ENCODE measurements around the gene NCLN.
A peak's percentile ranks its signal among the peaks of the same experiment; 100 is the strongest.

Gene NCLN

DNA sequence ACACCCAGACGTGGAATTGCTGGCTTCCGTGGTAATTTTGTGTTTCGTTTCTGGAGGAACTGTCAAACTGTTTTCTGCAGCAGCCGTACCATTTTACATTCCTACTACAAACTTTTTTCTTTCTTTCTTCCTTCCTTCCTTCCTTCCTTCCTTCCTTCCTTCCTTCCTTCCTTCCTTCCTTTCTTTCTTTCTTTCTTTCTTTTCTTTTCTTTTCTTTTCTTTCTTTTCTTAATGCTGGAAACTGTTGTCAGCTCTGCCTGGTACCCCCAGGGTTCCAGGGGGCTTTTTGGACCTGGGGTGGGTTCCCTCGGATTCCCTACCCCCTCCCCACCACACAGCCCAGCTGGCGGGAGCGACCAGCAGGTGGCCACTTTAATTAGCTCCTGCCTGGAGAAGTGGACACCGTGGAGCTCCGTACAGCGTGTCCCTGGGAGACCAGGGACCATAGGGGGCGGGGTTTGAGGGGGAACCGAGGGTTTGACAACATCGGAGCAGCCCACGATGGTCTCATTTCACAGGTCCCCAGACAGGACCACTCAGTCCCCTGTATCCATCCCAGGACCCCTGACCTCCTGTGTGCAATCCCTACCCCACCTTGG lies 63.1 kb downstream of the NCLN start:
- Histone ChIP-seq H3K9me3 (ENCODE audit: insufficient read depth, low read length) (peaks cover 7% of the 10 kb centered on the region; the same call in 1 of the 2 replicates), H3K36me3 (ENCODE audit: insufficient read depth, insufficient read length, low read length) (no peaks in the 10 kb centered on the region), H3K9ac (ENCODE audit: insufficient read length, low read depth) (no peak overlapping the region), H3K27me3 (ENCODE audit: insufficient read depth, insufficient read length) (no peaks in the 10 kb centered on the region), H3K4me1 (ENCODE audit: insufficient read depth, insufficient read length) (peaks cover 3% of the 10 kb centered on the region), H3K4me3 (ENCODE audit: insufficient read length, low read depth) (no peak overlapping the region)
- no peak for TF ChIP-seq SUZ12 (IDR thresholded peaks at IDR 0.05; ENCODE audit: extremely low read depth, insufficient read depth, insufficient read length)
- DNase-seq (ENCODE audit: low read depth, low spot score): no peak

- H3K4me3 ChIP-seq (ENCODE audit: insufficient read length, low read depth): no peak overlapping the region
- H3K36me3 ChIP-seq (ENCODE audit: insufficient read depth, insufficient read length, low read length): no peaks in the 10 kb centered on the region
- DNase-seq (ENCODE audit: low read depth, low spot score): no peak
- no peak for TF ChIP-seq YY1 (IDR thresholded peaks at IDR 0.05; ENCODE audit: insufficient read depth, insufficient read length)
- no peak for TF ChIP-seq SUZ12 (IDR thresholded peaks at IDR 0.05; ENCODE audit: extremely low read depth, insufficient read depth, insufficient read length)
- TF ChIP-seq ZNF274 (IDR thresholded peaks at IDR 0.05; ENCODE audit: low read depth, low read length): no peak
- peaks cover 3% of the 10 kb centered on the region for H3K4me1 ChIP-seq (ENCODE audit: insufficient read depth, insufficient read length)
- no peak overlapping the region for H3K9ac ChIP-seq (ENCODE audit: insufficient read length, low read depth)
- no peaks in the 10 kb centered on the region for H3K27me3 ChIP-seq (ENCODE audit: insufficient read depth, insufficient read length)
- peaks cover 7% of the 10 kb centered on the region; the same call in 1 of the 2 replicates for H3K9me3 ChIP-seq (ENCODE audit: insufficient read depth, low read length)
These were observed 63.7 kb downstream of the NCLN start for GRCh38 chr19:3249408-3249807.

- H3K36me3 ChIP-seq (ENCODE audit: insufficient read depth, insufficient read length, low read length): no peaks in the 10 kb centered on the region
- H3K9me3 ChIP-seq (ENCODE audit: insufficient read depth, low read length): peaks cover 7% of the 10 kb centered on the region; the same call in 1 of the 2 replicates
- no peak for DNase-seq (ENCODE audit: low read depth, low spot score)
- no peak for TF ChIP-seq ZNF274 (IDR thresholded peaks at IDR 0.05; ENCODE audit: low read depth, low read length)
- no peak for TF ChIP-seq SUZ12 (IDR thresholded peaks at IDR 0.05; ENCODE audit: extremely low read depth, insufficient read depth, insufficient read length)
- no peak for TF ChIP-seq YY1 (IDR thresholded peaks at IDR 0.05; ENCODE audit: insufficient read depth, insufficient read length)
- no peak overlapping the region for H3K9ac ChIP-seq (ENCODE audit: insufficient read length, low read depth)
- H3K4me3 ChIP-seq (ENCODE audit: insufficient read length, low read depth): no peak overlapping the region
- peaks cover 3% of the 10 kb centered on the region for H3K4me1 ChIP-seq (ENCODE audit: insufficient read depth, insufficient read length)
- no peaks in the 10 kb centered on the region for H3K27me3 ChIP-seq (ENCODE audit: insufficient read depth, insufficient read length)
These were observed 64.9 kb downstream of the NCLN start for GRCh38 chr19:3250675-3251074.

DNA sequence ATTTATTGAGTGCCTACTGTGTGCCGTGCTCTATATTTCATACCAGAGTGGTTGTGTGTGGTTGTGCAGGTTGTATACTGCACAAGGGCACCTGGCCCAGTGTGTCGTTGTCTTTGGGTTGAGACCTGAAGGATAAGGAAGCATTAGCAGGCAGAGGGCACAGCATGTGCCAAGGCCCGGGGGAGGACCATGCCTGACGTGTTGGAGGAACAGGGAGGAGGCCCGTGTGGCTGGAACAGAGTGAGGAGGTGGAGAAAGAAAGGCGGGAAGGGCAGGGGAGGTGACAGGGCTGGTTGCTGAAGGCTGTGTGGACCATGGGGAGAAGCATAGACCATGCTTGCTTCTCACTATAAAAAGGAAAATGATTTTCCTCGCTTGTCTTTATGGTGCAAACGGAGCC lies 65.5 kb downstream of the NCLN start:
- TF ChIP-seq ZNF274 (IDR thresholded peaks at IDR 0.05; ENCODE audit: low read depth, low read length) (no peak), SUZ12 (IDR thresholded peaks at IDR 0.05; ENCODE audit: extremely low read depth, insufficient read depth, insufficient read length) (no peak), YY1 (IDR thresholded peaks at IDR 0.05; ENCODE audit: insufficient read depth, insufficient read length) (no peak)
- Histone ChIP-seq H3K36me3 (ENCODE audit: insufficient read depth, insufficient read length, low read length) (no peaks in the 10 kb centered on the region), H3K27me3 (ENCODE audit: insufficient read depth, insufficient read length) (no peaks in the 10 kb centered on the region), H3K9ac (ENCODE audit: insufficient read length, low read depth) (no peak overlapping the region), H3K4me3 (ENCODE audit: insufficient read length, low read depth) (no peak overlapping the region), H3K9me3 (ENCODE audit: insufficient read depth, low read length) (peaks cover 7% of the 10 kb centered on the region; the same call in 1 of the 2 replicates), H3K4me1 (ENCODE audit: insufficient read depth, insufficient read length) (peaks cover 3% of the 10 kb centered on the region)
- DNase-seq (ENCODE audit: low read depth, low spot score): no peak

GRCh38 chr19:3252650-3253049 lies 66.9 kb downstream of the NCLN start:
- H3K27me3 ChIP-seq (ENCODE audit: insufficient read depth, insufficient read length): no peaks in the 10 kb centered on the region

GRCh38 chr19:3253270-3253669 lies 67.5 kb downstream of the NCLN start:
- no peak overlapping the region for H3K4me3 ChIP-seq (ENCODE audit: insufficient read length, low read depth)
- H3K36me3 ChIP-seq (ENCODE audit: insufficient read depth, insufficient read length, low read length): no peaks in the 10 kb centered on the region
- no peak overlapping the region for H3K9ac ChIP-seq (ENCODE audit: insufficient read length, low read depth)
- peaks cover 7% of the 10 kb centered on the region; the same call in 1 of the 2 replicates for H3K9me3 ChIP-seq (ENCODE audit: insufficient read depth, low read length)
- DNase-seq (ENCODE audit: low read depth, low spot score): no peak
- no peak for TF ChIP-seq ZNF274 (IDR thresholded peaks at IDR 0.05; ENCODE audit: low read depth, low read length)
- TF ChIP-seq SUZ12 (IDR thresholded peaks at IDR 0.05; ENCODE audit: extremely low read depth, insufficient read depth, insufficient read length): no peak
- peak; percentile 54 for TF ChIP-seq YY1 (IDR thresholded peaks at IDR 0.05; ENCODE audit: insufficient read depth, insufficient read length)
- H3K4me1 ChIP-seq (ENCODE audit: insufficient read depth, insufficient read length): peaks cover 3% of the 10 kb centered on the region
- H3K27me3 ChIP-seq (ENCODE audit: insufficient read depth, insufficient read length): no peaks in the 10 kb centered on the region

More at GRCh38 chr19:3252650-3253049, 66.9 kb downstream of the NCLN start:
- Histone ChIP-seq H3K9me3 (ENCODE audit: insufficient read depth, low read length) (peaks cover 7% of the 10 kb centered on the region; the same call in 1 of the 2 replicates), H3K9ac (ENCODE audit: insufficient read length, low read depth) (no peak overlapping the region), H3K4me1 (ENCODE audit: insufficient read depth, insufficient read length) (peaks cover 3% of the 10 kb centered on the region), H3K36me3 (ENCODE audit: insufficient read depth, insufficient read length, low read length) (no peaks in the 10 kb centered on the region), H3K4me3 (ENCODE audit: insufficient read length, low read depth) (no peak overlapping the region)
- TF ChIP-seq SUZ12 (IDR thresholded peaks at IDR 0.05; ENCODE audit: extremely low read depth, insufficient read depth, insufficient read length) (no peak), ZNF274 (IDR thresholded peaks at IDR 0.05; ENCODE audit: low read depth, low read length) (no peak), YY1 (IDR thresholded peaks at IDR 0.05; ENCODE audit: insufficient read depth, insufficient read length) (no peak)
- DNase-seq (ENCODE audit: low read depth, low spot score): no peak

- Histone ChIP-seq H3K9ac (ENCODE audit: insufficient read length, low read depth) (no peak overlapping the region), H3K9me3 (ENCODE audit: insufficient read depth, low read length) (peaks cover 7% of the 10 kb centered on the region; the same call in 1 of the 2 replicates), H3K4me3 (ENCODE audit: insufficient read length, low read depth) (no peak overlapping the region), H3K27me3 (ENCODE audit: insufficient read depth, insufficient read length) (no peaks in the 10 kb centered on the region), H3K36me3 (ENCODE audit: insufficient read depth, insufficient read length, low read length) (no peaks in the 10 kb centered on the region), H3K4me1 (ENCODE audit: insufficient read depth, insufficient read length) (peaks cover under 1% of the 10 kb centered on the region)
- TF ChIP-seq SUZ12 (IDR thresholded peaks at IDR 0.05; ENCODE audit: extremely low read depth, insufficient read depth, insufficient read length) (no peak), ZNF274 (IDR thresholded peaks at IDR 0.05; ENCODE audit: low read depth, low read length) (no peak), YY1 (IDR thresholded peaks at IDR 0.05; ENCODE audit: insufficient read depth, insufficient read length) (no peak)
- DNase-seq (ENCODE audit: low read depth, low spot score): no peak
These were observed 68.8 kb downstream of the NCLN start for GRCh38 chr19:3254520-3254919.

All from NT2/D1 (cell line).